KBM-7 (cell line): ENCODE results near the gene GLMP.
A peak's percentile ranks its signal among the peaks of the same experiment; 100 is the strongest.

Experiments
- DNase-seq: peaks from one replicate; pipeline ENCODE4 v3.0.0-alpha.2; 2015
- in situ Hi-C: fragments of 300-500 bp; cut with MboI; formaldehyde crosslinking; loops from 2 replicates; pipeline ENCODE4 v1.14.3; 2020; ENCODE audit warnings: low sequenced_read_pairs, low pct_unique_long_range_greater_than_20kb, mixed read lengths

Gene GLMP

GRCh38 chr1:156259805-156260204 is 35.7 kb downstream of the GLMP start:
- peak; percentile 47 for DNase-seq
- in situ Hi-C loops, result no loop called here

- DNase-seq, result no peak
- in situ Hi-C loops, result no loop called here
Measured at GRCh38 chr1:156258859-156259258, 36.6 kb downstream of the GLMP start.

- in situ Hi-C loops, result no loop called here
- no peak for DNase-seq
Measured at GRCh38 chr1:156257711-156258110, 37.8 kb downstream of the GLMP start.

GRCh38 chr1:156253634-156254033 is 41.8 kb downstream of the GLMP start:
- in situ Hi-C loops, result no loop called here

GRCh38 chr1:156251527-156251926 is 44.0 kb downstream of the GLMP start:
- in situ Hi-C loops, result no loop called here
- peak; percentile 92 for DNase-seq

More at GRCh38 chr1:156253634-156254033, 41.8 kb downstream of the GLMP start:
- DNase-seq, result no peak

- in situ Hi-C loops, result no loop called here
- DNase-seq, result no peak
Measured at GRCh38 chr1:156249593-156249992, 45.9 kb downstream of the GLMP start.

- in situ Hi-C loops, result no loop called here
- no peak for DNase-seq
Measured at GRCh38 chr1:156248323-156248683, 47.2 kb downstream of the GLMP start.

GRCh38 chr1:156247460-156248322 is 47.8 kb downstream of the GLMP start, which contains the start of gene PAQR6:
Gene PAQR6, minus strand, starts transcription at chr1:156248056. Its CDS starts 1,325 bp downstream, at chr1:156246731.
- in situ Hi-C loops, result no loop called here
- no peak for DNase-seq

GRCh38 chr1:156246781-156247459 is 48.6 kb downstream of the GLMP start:
- DNase-seq, result peak; percentile 46
- in situ Hi-C loops, result no loop called here

GRCh38 chr1:156246241-156246780 is 49.2 kb downstream of the GLMP start:
- in situ Hi-C loops, result no loop called here
- peak; percentile 46 for DNase-seq

- in situ Hi-C loops, result no loop called here
- no peak for DNase-seq
Measured at GRCh38 chr1:156245451-156246232, 49.8 kb downstream of the GLMP start.

GRCh38 chr1:156244712-156245111 is 50.8 kb downstream of the GLMP start:
- in situ Hi-C loops, result no loop called here
- no peak for DNase-seq

- DNase-seq, result no peak
- in situ Hi-C loops, result no loop called here
Measured at GRCh38 chr1:156244126-156244525, 51.4 kb downstream of the GLMP start.

GRCh38 chr1:156242738-156243137 is 52.7 kb downstream of the GLMP start:
- DNase-seq, result no peak
- in situ Hi-C loops, result no loop called here
